Mammary epithelial cell (primary cell): ENCODE results near the gene ADIPOR1.

Experiments used
- EZH2 ChIP-seq: IDR thresholded peaks from 2 replicates; pipeline ENCODE4 v1.6.1; 2012; ENCODE audit warnings: low read length, inconsistent platforms, borderline replicate concordance
- TF ChIP-seq, protein P1 (sequence below), 2 donors: IDR thresholded peaks in 1 of 2; conservative IDR thresholded peaks in 1 of 2; 2 replicates each; pipeline ENCODE4 v1.5.1; 2011 to 2012; ENCODE audit warnings: inconsistent platforms in 2 of 2, low read length in 2 of 2, mild to moderate bottlenecking in 2 of 2, control low read depth in 1 of 2, low read depth in 1 of 2; ENCODE audit not compliant: insufficient read depth in 1 of 2; ENCODE audit errors: extremely low read depth in 1 of 2

DNA sequence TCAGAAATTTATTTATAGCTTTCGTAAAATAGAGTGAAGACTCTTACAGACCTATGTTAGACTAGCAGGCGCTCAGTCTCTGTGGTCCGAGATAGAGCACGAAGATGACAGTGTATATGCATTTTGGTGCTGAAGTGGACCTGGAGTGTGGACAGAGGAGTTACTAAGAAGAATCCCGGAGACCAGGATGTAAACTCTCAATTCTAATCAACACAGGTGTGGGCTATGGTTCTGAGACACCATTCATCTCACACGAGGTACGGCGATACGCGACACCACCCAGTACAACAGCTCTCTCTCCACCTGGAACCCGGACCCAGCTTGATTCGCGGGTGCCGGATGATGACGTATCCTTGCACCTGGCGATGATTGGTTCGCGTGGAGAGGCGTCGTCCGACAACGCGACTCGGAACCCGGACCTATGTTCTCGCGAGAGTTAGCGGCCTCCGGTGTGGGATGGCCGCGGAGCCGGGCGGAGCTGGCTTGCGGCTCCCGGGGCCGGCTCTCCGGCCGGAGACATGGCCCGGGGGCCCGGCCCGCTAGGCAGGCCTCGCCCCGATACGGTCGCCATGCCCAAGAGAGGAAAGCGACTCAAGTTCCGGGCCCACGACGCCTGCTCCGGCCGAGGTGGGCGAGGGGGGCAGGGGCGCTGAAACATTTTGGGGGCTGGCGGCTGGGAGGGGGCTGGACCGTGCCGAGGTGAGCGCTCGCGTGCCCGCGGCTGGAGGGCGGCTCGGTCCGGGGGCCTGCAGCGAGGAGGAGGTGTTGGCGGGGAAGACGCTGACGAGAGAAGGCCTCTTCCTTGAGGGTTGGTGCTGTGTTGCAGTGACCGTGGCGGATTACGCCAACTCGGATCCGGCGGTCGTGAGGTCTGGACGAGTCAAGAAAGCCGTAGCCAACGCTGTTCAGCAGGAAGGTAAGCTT lies 49.1 kb upstream of the ADIPOR1 start, which contains the start of gene TMEM183A:
- TF ChIP-seq, protein P1, sequence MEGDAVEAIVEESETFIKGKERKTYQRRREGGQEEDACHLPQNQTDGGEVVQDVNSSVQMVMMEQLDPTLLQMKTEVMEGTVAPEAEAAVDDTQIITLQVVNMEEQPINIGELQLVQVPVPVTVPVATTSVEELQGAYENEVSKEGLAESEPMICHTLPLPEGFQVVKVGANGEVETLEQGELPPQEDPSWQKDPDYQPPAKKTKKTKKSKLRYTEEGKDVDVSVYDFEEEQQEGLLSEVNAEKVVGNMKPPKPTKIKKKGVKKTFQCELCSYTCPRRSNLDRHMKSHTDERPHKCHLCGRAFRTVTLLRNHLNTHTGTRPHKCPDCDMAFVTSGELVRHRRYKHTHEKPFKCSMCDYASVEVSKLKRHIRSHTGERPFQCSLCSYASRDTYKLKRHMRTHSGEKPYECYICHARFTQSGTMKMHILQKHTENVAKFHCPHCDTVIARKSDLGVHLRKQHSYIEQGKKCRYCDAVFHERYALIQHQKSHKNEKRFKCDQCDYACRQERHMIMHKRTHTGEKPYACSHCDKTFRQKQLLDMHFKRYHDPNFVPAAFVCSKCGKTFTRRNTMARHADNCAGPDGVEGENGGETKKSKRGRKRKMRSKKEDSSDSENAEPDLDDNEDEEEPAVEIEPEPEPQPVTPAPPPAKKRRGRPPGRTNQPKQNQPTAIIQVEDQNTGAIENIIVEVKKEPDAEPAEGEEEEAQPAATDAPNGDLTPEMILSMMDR (conservative IDR thresholded peaks at IDR 0.05 in 1 of 2, IDR thresholded peaks at IDR 0.05 in 1 of 2; ENCODE audit: extremely low read depth in 1 of 2, insufficient read depth in 1 of 2, low read depth in 1 of 2, low read length in 2 of 2), result no peak
- TF ChIP-seq EZH2, result no peak
